NCI-H1417 treated with DMSO at 0.1 percent for 48 hours (cell line): Measurements from ENCODE around the gene KCNQ2.

Source experiments
- DNase-seq: peaks from one replicate; lab custom pipeline; 2025; lab: John Stamatoyannopoulos, UW

Gene KCNQ2

DNA sequence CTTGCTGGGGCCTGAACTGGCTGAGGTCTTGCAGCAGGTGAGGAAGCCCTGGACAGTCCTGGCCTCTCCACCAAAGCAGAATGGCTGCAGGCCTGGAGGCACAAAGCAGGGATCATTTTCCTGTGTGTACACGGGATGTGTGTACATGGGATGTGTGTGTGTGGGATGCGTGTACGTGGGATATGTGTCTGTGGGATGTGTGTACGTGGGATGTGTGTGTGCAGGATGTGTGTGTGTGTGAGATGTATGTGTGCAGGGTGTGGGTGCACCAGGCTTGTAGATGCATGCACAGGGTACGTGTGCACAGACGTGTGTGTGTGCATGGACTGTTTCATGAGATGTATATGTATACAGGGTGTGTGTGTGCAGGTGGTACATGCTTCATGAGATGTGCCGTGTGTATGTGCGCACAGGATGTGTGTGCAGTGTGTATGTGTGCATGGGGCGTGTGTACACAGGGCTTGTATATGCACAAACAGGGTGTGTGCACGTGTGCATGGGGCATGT is 103.4 kb downstream of the KCNQ2 start:
- no peak for DNase-seq

DNA sequence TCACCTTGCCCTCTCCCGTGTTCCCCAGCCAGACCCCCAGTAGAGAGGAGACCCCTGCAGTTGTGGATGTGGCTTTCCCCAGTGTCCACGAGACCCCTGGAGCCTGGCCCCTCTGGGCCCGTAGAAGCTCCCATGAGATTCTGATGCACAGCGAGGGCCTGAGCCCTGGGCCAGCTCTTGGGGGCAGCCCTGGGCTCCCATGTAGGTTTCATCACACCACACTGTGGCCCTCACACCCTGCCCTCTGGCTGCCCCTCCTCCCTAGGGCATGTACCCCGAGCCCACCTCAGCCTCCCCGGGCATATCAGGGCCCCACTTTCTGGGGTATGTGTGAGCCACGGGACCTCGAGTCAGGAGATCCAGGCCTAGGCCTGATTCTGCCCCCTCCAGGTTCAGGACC is 104.3 kb downstream of the KCNQ2 start:
- DNase-seq, result no peak

DNA sequence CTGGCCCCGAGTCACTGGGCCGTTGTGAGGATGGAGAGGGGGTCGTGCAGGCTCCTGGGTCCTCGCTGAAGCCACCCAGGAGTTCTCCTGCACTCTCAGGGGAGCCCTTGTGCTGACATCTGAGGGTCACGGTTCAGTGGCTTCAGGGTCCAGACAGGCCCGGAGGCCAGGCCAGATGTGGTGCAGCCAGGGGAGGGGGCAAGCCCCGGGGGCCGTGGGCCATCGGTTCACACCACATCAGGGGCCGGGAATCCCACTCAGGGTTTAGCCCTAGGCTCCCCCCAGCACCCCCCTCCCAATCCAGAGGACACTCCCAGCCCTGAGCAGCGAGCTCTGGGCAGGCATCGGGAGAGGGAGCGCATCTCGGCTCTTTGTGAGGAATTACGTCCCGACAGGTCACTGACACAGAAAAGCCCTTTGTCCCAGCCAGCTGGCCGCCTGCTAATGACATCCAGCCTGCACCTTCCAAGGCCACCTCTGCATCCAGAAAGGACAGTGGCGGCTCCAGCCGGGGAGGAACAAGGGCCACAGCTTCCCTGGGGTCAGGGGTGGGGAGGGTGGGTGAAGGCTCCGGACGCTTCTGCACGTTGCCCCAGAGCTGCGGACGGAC is 104.9 kb downstream of the KCNQ2 start:
- no peak for DNase-seq

DNA sequence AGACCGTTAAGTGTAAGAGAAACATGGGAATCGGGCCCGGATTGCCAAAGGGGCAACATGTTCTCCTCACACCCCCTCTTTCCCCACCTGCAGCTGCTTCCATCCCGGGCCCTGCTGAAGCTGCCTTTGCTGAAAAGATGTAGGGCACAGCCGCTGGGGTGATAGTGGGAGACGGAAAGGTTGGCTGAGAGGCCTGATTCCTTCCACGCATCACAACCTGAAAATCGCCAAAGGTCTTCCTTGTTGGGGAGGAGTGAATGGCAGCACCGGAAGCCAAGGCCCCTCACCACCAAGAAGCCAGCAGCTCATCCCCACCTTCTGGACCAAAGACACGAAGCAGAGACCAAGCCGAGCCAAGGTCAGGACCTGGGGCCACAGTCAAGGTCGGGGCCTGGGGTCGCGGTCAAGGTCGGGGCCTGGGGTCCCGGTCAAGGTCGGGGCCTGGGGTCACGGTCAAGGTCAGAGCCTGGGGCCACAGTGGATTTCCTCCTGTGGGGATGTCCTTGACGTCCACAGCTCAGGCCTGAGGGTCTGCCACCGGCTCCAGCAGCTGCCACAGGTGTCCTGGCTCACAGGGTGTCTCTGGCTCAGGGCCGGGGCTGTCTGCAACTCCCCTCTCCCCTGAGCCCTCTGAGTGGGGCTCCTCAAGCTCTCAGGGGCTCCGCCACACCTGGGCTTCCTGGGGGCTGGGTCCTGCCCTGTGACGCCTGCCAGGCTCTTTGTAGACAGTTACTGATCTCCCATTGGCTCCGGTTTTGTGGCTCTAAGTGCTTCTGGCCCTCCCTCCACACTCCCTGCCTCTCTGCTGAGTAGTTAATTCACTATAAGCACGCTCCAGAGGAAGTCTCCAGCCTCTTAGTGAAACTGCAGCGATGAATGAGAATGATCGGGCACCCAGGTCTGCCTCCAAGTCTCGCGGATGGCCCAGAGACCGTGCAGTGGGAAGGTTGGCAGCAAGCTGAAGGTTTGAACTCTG is 105.8 kb downstream of the KCNQ2 start:
- no peak for DNase-seq

DNA sequence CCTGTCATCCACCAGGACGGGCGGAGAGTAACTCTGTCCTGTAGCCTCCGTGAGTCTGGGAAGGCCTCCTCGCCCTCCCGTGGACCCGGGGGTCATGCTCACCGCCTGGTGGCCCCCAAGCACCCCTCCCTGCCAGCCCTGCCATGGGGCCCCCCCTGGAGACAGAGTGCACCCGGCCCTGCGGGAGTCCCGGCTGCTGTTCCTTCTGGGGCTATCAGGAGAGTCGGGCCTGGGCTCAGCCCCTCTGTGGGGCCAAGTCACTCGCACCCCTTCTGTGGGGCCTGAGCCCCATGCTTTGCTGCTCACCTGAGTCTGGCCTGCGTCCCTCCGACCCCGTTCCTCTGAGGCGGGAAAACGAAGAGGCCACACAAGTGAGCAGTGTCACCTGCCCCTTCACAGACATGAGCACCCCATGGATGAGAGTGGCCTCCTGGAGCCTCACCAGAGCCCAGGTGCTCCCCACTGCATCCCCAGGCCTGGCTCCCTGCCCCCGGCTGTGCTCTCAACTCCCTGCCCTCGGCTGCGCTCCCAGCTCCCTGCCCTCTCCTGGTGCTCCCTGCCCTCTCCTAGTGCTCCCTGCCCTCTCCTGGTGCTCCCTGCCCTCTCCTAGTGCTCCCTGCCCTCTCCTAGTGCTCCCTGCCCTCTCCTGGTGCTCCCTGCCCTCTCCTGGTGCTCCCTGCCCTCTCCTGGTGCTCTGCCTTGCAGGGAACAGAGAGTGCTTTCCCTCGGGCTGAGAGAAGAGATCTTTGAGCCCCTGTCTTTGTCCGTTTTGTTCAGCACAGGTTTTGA is 106.7 kb downstream of the KCNQ2 start:
- no peak for DNase-seq

DNA sequence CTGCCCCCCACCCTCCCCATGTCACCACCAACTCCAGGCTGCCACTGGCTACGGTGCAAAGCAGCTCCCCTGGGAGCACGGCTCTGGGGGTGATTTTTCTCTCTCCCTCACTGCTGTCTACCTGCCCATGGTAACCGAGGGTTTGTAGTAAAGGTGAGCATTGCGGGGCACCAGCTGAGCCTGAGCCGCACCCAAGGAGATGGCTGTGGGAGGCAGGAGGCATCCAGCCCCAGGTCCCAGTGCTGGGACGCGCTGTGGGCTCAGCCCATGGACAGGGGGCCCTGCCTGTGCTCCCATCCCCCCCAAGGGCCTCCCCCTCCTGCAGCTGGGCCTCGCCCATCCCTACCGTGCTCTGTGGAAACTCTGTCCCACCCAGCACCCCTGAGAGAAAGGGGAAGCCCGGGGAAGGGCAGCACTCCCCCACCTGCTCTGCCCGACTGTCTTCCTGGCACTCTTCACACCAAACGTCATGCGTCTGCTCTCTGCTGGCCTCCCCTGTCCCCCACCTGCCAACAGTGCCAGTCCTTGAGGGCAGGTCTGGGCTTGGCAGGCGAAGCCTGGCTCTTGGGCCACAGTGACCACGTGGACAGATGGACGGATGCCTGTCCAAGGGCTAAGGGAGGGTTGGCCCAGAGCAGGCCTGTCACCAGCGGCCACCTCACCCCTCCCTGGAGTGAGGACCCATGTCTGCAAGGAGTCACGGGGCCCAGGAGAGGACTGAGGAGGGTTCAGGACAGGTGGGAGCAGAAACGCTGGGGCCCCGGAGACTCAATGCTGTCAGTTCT is 107.5 kb downstream of the KCNQ2 start:
- no peak for DNase-seq

DNA sequence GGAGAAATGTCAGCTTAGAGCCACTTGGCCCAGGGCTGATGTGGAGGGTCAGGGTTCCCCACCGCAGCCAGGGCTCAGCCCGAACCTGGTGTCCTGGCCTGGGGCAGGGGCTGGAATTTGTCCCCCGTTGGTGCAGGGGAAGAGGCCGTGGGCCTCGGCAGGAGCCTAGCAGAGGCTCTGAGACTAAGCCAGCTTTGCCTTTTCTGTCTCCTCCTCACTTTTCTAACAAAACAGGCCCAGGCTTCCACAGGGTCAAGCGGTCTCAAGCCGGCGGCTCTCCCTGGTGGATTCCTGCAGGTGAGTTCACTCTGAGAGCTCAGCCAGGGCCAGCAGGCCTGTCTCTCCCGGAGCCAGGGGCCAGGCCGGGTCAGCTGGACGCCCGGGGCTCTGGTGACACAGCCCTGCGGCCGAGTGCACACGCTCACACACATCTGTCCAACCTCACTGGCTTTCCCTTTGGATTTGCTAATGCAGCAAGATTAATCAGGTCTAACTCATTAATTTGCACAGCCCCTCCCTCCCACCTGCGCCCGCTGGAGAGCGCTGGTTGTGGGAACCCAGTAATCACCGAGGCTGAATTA is 108.4 kb downstream of the KCNQ2 start:
- DNase-seq, result no peak

DNA sequence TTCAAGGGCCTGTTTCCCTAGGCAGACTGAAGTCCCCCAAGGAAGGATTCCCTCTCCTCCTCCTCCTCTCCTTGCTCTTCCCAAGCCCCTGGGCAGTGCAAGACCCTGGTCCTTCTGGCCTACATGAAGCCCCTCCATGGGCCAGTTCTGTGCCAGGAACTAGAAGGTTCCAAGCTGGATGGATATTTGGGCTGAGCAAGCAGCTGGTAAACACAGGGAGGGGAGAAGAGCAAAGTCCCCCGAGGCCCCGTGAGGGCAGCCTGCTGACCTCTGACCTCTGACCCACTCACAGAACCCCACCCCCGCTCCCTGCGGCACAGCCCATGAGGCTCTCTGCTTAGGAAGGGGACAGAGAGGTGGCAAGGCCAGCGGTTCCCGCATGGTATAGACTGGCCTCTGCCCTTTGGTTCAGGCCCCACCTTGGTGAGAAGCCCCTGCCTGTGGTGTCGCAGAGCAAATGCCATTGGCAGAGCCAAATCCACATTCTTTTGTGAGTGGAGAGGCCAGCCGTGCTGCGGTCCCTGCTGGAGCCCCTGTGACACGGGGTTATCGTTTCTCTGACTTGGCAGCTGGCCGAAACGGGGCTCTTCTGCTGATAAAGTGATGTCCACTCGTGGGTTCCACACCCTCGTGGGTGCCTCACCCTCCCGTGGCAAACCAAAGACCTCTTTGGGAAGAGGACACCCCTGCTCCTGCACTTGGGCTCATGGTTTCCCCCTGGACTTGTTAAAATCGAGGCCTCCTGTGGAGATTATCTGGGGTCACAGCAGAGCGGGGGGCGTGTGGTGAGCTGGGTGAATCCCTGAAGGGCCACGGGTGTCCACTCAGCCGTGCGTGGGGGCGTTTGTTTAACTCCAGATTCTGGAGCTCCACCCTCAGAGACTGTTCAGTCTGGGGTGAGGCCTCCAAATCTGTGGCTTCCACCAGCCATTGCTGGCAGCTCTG is 109.2 kb downstream of the KCNQ2 start:
- no peak for DNase-seq

DNA sequence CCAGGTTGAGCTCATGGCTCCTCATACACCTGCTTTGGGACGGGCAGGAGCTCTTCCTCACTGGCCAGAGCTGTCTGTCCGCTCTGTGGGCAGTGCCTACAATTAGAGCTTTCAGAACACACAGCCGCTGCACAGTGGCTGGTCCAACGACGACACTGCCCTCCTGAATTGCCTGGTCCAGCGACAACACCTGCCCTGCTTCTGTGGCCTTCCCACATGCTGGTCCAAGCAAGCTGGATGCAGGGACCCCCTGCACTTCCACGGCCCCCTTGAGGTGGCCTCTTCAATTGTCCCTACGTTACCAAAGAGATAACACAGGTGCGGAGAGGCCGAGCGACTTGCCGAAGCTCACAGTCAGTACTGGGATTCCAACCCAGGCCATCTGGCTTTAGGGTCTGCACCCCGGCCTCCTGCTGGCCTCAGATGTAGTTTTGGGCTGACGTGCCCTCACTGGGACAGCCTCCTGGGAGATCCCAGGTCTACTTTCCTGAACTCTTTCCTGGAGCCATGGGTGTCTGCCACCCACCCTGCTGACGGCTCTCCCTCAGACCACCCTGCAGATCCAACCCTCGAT is 109.9 kb downstream of the KCNQ2 start:
- DNase-seq, result no peak

DNA sequence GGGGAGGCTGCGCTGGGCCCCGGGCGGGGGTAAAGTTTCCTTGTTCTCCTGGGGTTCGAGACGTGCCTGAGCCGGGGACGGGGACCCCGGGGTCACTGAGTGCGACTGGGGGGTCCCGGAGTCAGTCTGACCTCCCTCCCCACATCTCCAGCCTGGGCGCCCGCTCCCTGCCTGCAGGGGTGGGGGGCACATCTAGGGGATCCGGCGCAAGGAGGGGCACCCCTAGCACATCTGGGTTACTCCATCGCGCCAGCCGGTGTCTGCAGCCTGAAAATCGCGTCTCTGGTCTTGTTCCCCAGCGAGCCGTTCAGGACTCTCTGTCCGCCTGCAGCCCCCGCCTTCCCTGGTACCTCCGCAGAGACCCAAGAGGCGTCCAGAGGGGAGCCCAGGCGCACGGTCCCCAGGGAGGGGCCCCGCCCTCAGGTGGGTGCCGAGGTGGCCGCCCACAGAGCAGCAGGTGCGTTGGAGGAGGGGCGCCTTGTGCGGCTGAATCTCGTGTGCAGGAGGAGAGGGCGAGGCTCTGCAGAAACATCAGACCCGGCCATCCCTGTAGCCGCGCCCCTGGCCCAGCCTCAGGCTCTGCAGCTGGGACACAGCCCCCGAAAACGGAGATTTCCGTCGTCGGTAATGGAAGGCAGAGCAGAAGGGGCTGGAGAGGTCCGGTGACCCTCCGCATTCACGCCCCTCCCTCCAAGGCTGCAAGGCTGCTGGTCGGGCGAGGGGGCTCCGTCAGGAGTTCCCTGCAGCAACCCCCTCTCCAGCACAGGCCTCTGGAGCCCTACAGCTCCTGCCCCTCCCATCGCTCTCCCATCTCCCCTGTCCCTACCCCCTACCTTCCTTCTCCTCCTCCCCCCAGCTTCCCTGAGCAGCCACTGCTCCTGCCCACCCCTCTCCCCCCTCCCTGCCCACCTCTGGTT is 110.7 kb downstream of the KCNQ2 start:
- no peak for DNase-seq

DNA sequence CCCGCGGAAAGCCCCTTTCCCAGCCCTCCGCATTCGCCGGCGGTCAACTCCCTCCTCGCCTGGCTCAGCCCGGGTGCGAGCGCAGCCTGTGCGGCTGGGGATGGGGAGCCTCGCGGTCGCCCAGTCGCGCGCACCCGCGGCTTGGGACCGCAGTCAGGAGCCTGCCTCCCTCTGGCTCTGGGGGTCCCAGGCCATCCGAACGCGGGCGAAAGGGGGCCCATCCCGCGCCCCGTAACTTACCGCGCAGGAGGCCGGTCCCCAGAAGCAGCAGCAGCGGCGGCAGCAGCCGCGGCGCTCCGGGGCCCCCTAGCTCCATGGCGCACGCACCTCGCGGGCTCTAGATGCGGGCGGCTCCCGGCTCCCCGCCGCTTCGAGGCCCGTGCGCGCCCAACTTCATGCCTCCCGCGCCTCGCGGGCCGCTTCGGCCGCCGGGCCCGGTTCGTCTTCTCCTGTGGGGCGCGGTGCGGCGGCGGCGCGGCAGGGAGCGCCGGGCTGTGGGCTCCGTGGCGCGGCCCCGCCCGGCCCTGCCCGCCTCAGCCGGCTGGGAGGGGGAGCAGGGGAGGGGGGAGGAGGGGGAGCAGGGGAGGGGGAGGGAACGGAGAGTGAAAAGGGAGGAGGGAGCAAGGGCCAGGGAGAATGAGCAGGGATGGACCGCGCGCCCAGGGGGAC is 111.5 kb downstream of the KCNQ2 start, which contains the start of gene CHRNA4:
Gene CHRNA4 (minus strand): TSS at position 500 of the 669 bp plus-strand sequence. CDS start 184 bp downstream, at position 316.
- DNase-seq, result no peak

DNA sequence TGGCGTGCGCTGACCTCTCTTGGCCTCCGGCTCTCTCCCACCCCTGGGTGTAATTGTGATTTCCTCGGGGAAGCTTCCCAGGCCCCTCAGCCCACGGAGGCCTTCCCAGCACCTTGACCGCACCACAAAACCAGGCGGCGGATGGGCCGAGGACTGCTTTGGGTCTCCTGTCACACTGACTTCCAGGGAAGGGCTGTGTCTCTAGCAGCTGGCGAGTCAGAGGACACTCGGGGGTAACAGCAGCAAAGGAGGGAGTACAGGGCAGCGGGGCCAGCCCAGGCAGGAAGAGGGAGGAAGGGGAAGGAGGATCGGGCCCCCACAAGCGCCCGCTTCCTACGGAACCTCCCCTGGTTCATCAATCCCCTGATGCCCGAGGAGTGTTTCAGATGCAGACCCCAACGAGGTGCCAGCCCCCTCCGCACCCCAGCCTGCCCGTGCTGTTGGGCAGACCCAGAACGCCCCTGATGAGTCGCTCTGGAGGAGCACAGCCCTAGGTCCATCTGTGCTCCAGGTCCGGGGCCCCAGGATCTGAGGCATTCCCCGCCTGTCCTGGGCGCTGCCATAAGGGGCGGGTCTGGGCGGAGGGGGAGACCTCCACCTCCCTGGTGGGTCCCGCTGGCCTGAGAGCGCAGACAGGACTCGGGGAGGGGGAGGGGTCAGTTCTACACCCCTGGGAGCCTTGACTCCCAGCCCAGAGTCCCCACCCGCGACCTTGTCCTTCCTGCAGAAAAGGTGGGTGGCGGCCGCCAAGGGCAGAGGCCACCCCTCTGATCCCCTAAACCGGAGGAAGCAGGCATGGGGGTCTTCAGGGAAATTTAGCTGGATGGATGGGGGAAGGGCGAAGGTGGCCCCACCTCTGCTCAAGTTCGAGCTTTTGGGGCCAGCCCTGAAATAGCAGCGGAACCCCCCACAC is 112.3 kb downstream of the KCNQ2 start:
- no peak for DNase-seq

DNA sequence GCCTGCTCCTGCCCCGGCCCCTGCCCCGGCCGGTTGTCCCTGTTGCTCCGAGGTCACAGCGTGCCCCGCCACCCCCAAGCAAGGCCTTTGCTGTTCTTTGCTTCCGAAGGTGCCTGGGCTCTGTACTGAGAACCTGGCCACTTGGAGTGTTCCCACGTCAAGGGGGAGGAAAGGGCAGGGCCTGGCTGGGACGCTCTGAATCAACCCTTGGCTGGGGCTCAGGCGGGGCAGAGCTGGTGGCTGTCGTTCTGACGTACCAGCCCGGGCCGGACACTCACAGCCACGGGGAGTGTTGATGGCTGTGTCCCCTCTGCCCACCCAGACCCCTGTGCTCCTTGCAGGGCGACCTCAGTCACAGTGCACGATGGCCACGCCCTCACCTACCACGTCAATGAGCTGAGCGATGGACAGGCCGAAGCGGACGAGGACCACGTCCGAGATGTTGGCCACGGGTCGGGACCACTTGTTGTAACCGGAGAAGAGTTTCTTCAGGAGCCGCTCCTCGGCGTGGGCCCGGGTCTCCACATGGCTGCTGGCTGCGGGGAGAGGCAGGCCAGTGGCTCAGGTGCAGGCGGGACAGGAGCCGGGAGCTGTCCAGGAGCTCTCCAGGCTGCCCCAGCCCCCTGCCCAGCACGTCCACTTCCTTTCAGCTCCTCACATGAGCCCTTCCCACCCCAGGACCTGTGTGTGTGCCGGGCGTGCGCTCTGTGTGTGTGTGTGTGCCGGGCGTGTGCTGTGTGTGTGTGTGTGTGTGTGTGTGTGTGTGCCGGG is 113.1 kb downstream of the KCNQ2 start:
- DNase-seq, result no peak

DNA sequence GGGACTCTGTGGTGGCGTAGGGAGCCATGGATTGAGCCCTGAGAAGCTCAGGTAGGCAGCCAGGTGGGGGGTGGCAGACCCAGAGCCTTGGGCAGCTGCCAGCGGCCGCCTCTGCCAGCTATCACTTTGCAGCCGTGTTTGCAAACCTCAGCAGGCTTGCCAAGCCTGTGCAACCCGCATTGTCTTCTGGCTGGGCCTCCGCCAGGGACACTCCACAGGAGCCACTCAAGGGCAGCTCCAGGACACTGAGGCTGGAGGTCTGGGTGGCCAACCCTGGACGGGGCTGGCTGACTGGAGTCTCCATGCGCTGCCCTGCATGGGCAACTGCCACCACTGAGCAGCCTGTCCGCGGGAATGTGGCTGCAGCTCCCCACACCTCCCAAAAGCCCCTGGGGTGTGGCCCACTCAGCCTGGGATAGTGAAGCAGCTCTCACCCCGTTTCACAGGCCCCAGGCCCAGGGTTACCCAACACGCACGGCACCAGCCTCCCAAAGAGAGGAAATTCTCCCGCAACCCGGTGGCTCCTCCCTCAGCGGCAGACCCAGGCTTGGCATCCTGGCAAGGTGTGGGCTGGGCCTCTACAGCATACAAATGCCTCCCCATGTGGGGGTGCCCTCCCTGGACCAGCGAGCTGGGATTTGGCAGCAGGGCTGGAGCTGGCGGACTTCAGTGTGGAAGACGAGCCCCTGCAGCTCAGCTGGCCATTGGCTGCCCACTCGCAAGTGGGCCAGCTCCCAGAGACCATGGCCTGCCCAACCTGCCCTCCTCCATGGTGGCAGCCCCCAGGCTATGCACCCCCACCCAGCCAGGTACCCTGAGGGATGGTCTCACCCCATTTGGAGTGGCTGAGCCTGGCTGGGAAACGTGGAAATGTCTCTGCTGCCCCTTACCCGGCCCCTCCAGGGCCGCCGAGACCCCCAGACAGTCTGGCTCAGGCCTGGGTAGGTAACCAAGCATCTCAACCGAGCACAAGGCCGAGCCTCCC is 114.2 kb downstream of the KCNQ2 start:
- DNase-seq, result peak; percentile 25
